AG10803 (cell line): ENCODE data around the gene THOC7.

ENCODE experiments used
- DNase-seq: peaks from one replicate; pipeline ENCODE4 v3.0.0; 2010; ENCODE audit warnings: low read depth
- H3K4me3 ChIP-seq: 2 replicates; pipeline ENCODE4 v1.5.1; 2011; ENCODE audit warnings: mild to moderate bottlenecking, low read length, control low read depth
- CTCF ChIP-seq: conservative IDR thresholded peaks from 2 replicates; pipeline ENCODE4 v1.5.1; 2011; ENCODE audit warnings: mild to moderate bottlenecking, low read length, control low read depth, inconsistent platforms

THOC7 gene

GRCh38 chr3:63878394-63879060 is 14.9 kb upstream of the THOC7 start:
- no peak for TF ChIP-seq CTCF
- H3K4me3 ChIP-seq, result no peak overlapping the region
- no peak for DNase-seq

GRCh38 chr3:63877737-63878393 is 14.3 kb upstream of the THOC7 start:
- no peak for TF ChIP-seq CTCF
- no peak overlapping the region for H3K4me3 ChIP-seq
- peak; percentile 46 for DNase-seq

- DNase-seq, result no peak
- H3K4me3 ChIP-seq, result no peak overlapping the region
- no peak for TF ChIP-seq CTCF
These were observed 12.7 kb upstream of the THOC7 start for GRCh38 chr3:63876260-63876659.

GRCh38 chr3:63875510-63875909 is 11.9 kb upstream of the THOC7 start:
- TF ChIP-seq CTCF, result no peak
- DNase-seq, result no peak
- no peak overlapping the region for H3K4me3 ChIP-seq

GRCh38 chr3:63874769-63875168 is 11.2 kb upstream of the THOC7 start:
- H3K4me3 ChIP-seq, result no peak overlapping the region
- DNase-seq, result no peak
- no peak for TF ChIP-seq CTCF

- H3K4me3 ChIP-seq, result no peak overlapping the region
- TF ChIP-seq CTCF, result no peak
- peak; percentile 76 for DNase-seq
These were observed 8.7 kb upstream of the THOC7 start for GRCh38 chr3:63872135-63872924.
